GM23338 (cell line): ENCODE results near the gene DNAJC7.

Source experiments
- CREB1 ChIP-seq: fragments of 250-450 bp; sonication (Bioruptor Pico); IDR thresholded peaks from 2 replicates; pipeline ENCODE4 v1.5.0; 2020; ENCODE audit warnings: low read depth, mild to moderate bottlenecking, moderate library complexity
- EZH2 ChIP-seq: fragments of 200-600 bp; sonication (generic); IDR thresholded peaks from one replicate; pipeline ENCODE4 v1.8.0; 2017; ENCODE audit warnings: antibody characterized with exemption, mild to moderate bottlenecking, low read depth; ENCODE audit not compliant: unreplicated experiment
- EZH2phosphoT487 ChIP-seq: fragments of 200-600 bp; sonication (generic); IDR thresholded peaks from one replicate; pipeline ENCODE4 v1.8.1; 2018; ENCODE audit warnings: antibody characterized with exemption; ENCODE audit not compliant: unreplicated experiment
- JUNB ChIP-seq: IDR thresholded peaks from one replicate; pipeline ENCODE4 v1.6.1; 2016; ENCODE audit warnings: antibody characterized with exemption; ENCODE audit not compliant: unreplicated experiment
- POLR2AphosphoS5 ChIP-seq: IDR thresholded peaks from 2 replicates; pipeline ENCODE4 v1.6.1; 2016; ENCODE audit warnings: antibody characterized with exemption, low read depth
- TF ChIP-seq, protein P1 (sequence below), 2 experiments: fragments of 200-600 bp in 1 of 2; sonication (generic) in 1 of 2; conservative IDR thresholded peaks; 2 replicates each; pipeline versions ENCODE4 v1.5.1 to v1.6.1; 2016 to 2017; ENCODE audit warnings: antibody characterized with exemption in 2 of 2, low read depth in 2 of 2, mild to moderate bottlenecking in 2 of 2, moderate library complexity in 1 of 2

DNA sequence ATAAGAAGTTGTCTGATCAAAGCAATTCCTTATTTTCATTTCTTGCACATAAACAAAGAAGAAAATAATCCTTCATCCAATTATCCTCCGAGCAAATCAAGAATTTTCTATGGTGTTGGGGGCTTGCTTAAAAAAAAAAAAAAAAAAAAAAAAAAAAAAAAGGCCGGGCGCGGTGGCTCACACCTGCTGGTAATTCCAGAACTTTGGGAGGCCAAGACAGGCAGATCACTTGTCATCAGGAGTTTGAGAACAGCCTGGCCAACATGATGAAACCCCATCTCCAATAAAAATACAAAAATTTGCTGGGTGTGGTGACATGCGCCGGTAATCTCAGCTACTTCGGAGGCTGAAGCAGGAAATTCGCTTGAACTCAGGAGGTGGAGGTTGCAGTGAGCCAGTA lies 31.3 kb downstream of the DNAJC7 start:
- TF ChIP-seq, protein P1, sequence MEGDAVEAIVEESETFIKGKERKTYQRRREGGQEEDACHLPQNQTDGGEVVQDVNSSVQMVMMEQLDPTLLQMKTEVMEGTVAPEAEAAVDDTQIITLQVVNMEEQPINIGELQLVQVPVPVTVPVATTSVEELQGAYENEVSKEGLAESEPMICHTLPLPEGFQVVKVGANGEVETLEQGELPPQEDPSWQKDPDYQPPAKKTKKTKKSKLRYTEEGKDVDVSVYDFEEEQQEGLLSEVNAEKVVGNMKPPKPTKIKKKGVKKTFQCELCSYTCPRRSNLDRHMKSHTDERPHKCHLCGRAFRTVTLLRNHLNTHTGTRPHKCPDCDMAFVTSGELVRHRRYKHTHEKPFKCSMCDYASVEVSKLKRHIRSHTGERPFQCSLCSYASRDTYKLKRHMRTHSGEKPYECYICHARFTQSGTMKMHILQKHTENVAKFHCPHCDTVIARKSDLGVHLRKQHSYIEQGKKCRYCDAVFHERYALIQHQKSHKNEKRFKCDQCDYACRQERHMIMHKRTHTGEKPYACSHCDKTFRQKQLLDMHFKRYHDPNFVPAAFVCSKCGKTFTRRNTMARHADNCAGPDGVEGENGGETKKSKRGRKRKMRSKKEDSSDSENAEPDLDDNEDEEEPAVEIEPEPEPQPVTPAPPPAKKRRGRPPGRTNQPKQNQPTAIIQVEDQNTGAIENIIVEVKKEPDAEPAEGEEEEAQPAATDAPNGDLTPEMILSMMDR (conservative IDR thresholded peaks at IDR 0.05; ENCODE audit: low read depth in 2 of 2), result no peak
- TF ChIP-seq JUNB (no peak), EZH2 (no peak), POLR2AphosphoS5 (no peak), EZH2phosphoT487 (no peak), CREB1 (CRISPR knock-in tag) (no peak)
